GM23248 (cell line): Measurements from ENCODE around the gene ATP8A1. TPM values are rescaled to one million over a fixed set of nuclear protein-coding genes. Genes with fewer than 3 reads are reported as not detected.

Experiments used
- DNase-seq: peaks from one replicate; pipeline ENCODE4 v3.0.0-alpha.2; 2015
- H2AFZ ChIP-seq: fragments of 200-600 bp; sonication (generic); 2 replicates; pipeline ENCODE4 v1.6.1; 2016; ENCODE audit warnings: antibody characterized with exemption
- H3F3A ChIP-seq: fragments of 200-600 bp; sonication (generic); 2 replicates; pipeline ENCODE4 v1.6.1; 2016; ENCODE audit warnings: mild to moderate bottlenecking, antibody characterized with exemption, mixed run types; ENCODE audit not compliant: insufficient read depth
- H3K27ac ChIP-seq: fragments of 200-600 bp; sonication (generic); 2 replicates; pipeline ENCODE4 v1.5.1; 2016; ENCODE audit warnings: mild to moderate bottlenecking
- H3K27me3 ChIP-seq: fragments of 200-600 bp; sonication (generic); replicated peaks from 2 replicates; pipeline ENCODE4 v1.6.1; 2016; ENCODE audit warnings: mild to moderate bottlenecking; ENCODE audit not compliant: insufficient read depth
- H3K36me3 ChIP-seq: fragments of 200-600 bp; sonication (generic); 2 replicates; pipeline ENCODE4 v1.6.1; 2016; ENCODE audit warnings: low read depth, mild to moderate bottlenecking
- H3K4me1 ChIP-seq: fragments of 200-600 bp; sonication (generic); 2 replicates; pipeline ENCODE4 v1.6.1; 2016; ENCODE audit warnings: mild to moderate bottlenecking; ENCODE audit not compliant: insufficient read depth
- H3K4me2 ChIP-seq: fragments of 200-600 bp; sonication (generic); one replicate; pipeline ENCODE4 v1.6.1; 2016; ENCODE audit warnings: mild to moderate bottlenecking; ENCODE audit not compliant: unreplicated experiment
- H3K4me3 ChIP-seq: fragments of 200-600 bp; sonication (generic); 2 replicates; pipeline ENCODE4 v1.5.1; 2016; ENCODE audit warnings: mild to moderate bottlenecking
- H3K79me2 ChIP-seq: fragments of 200-600 bp; sonication (generic); 2 replicates; pipeline ENCODE4 v1.6.1; 2016; ENCODE audit warnings: mild to moderate bottlenecking; ENCODE audit not compliant: insufficient read depth
- H3K9ac ChIP-seq: fragments of 200-600 bp; sonication (generic); 2 replicates; pipeline ENCODE4 v1.6.1; 2016; ENCODE audit warnings: mild to moderate bottlenecking
- H3K9me2 ChIP-seq: fragments of 200-600 bp; sonication (generic); 2 replicates; pipeline ENCODE4 v1.6.1; 2016; ENCODE audit warnings: mixed run types, mild to moderate bottlenecking, moderate library complexity; ENCODE audit not compliant: insufficient read depth
- H3K9me3 ChIP-seq: fragments of 200-600 bp; sonication (generic); one replicate; pipeline ENCODE4 v1.6.1; 2017; ENCODE audit warnings: low read depth
- H4K20me1 ChIP-seq: fragments of 200-600 bp; sonication (generic); 2 replicates; pipeline ENCODE4 v1.6.0; 2016; ENCODE audit not compliant: insufficient read depth
- EZH2 ChIP-seq: fragments of 200-600 bp; sonication (generic); IDR thresholded peaks from 2 replicates; pipeline ENCODE4 v1.6.1; 2018; ENCODE audit warnings: antibody characterized with exemption, mild to moderate bottlenecking; ENCODE audit not compliant: insufficient read depth, poor library complexity, severe bottlenecking
- EZH2phosphoT487 ChIP-seq: fragments of 200-600 bp; sonication (generic); IDR thresholded peaks from 2 replicates; pipeline ENCODE4 v1.6.1; 2018; ENCODE audit warnings: antibody characterized with exemption, moderate library complexity, mild to moderate bottlenecking, low read depth; ENCODE audit not compliant: insufficient read depth
- WGBS, 2 experiments: methylation state at CpG; one replicate each; pipeline ENCODE4 v1.1.6; 2015 to 2017; ENCODE audit warnings: low lambda C conversion rate in 2 of 2, low coverage in 1 of 2; ENCODE audit errors: missing lambda C conversion rate in 2 of 2; 5-methylcytosine and 5-hydroxymethylcytosine counted together
- in situ Hi-C: fragments of 300-500 bp; cut with MboI; formaldehyde crosslinking; loops from 2 replicates; pipeline ENCODE4 v1.15.0; 2020
- polyA plus RNA-seq: library from polyadenylated mRNA; unstranded; fragments of >200 nt; fragmentation: Nextera tagmentation; extraction: Ambion mirVana; gene quantifications from 2 replicates; pipeline ENCODE4 v1.2.1, GENCODE V29; 2016
- total RNA-seq: library from RNA; depleted of rRNA; stranded (reverse); fragments of >200 nt; shearing (Covaris generic); gene quantifications from 2 replicates; pipeline ENCODE4 v1.2.3, GENCODE V29; 2014

The ATP8A1 gene
- total and polyA plus RNA-seq, 2 experiments from 2014 or later: 0.11 to 0.13 TPM

DNA sequence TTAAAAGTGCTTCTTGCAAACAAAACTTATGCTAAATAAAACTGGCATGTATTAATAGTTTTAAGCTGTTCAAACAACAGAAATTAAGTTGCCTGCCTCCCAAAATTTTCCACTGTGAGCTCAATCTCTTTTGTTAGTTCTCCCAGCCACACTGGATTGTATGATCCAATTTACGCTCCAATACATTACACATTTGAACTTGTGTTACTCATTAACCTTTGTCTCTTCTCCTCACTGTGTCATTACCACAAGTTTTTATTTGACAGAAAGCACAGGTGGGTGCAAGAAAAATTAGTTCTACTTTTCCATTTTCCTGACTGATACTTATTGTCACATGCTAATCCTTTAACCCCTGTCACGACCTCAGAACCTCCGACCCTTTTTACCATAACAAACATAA is 204.1 kb downstream of the ATP8A1 start:
- H3K9me2 ChIP-seq: no peaks in the 10 kb centered on the region
- H3F3A ChIP-seq: no peaks in the 10 kb centered on the region
- H3K27me3 ChIP-seq: no peaks in the 10 kb centered on the region
- in situ Hi-C loops: no loop called here
- H3K79me2 ChIP-seq: no peaks in the 10 kb centered on the region
- TF ChIP-seq EZH2phosphoT487 (no peak), EZH2 (no peak)
- H3K4me2 ChIP-seq: no peak overlapping the region
- no peaks in the 10 kb centered on the region for H3K36me3 ChIP-seq
- H2AFZ ChIP-seq: no peak overlapping the region
- DNase-seq: no peak
- no peaks in the 10 kb centered on the region for H3K4me1 ChIP-seq
- no peaks in the 10 kb centered on the region for H3K9me3 ChIP-seq
- no peaks in the 10 kb centered on the region for H4K20me1 ChIP-seq
- H3K9ac ChIP-seq: no peak overlapping the region
- WGBS, 2 experiments: 58 to 72% methylated on average over 3 of the region's 3 CpGs
- no peak overlapping the region for H3K27ac ChIP-seq
- H3K4me3 ChIP-seq: no peak overlapping the region

GRCh38 chr4:42446823-42447222 is 210.1 kb downstream of the ATP8A1 start:
- H2AFZ ChIP-seq: no peak overlapping the region
- no peak overlapping the region for H3K27ac ChIP-seq
- H3K9me3 ChIP-seq: no peaks in the 10 kb centered on the region
- H3K9me2 ChIP-seq: no peaks in the 10 kb centered on the region
- H3K9ac ChIP-seq: no peak overlapping the region
- no peaks in the 10 kb centered on the region for H4K20me1 ChIP-seq
- H3K79me2 ChIP-seq: no peaks in the 10 kb centered on the region
- no peaks in the 10 kb centered on the region for H3K27me3 ChIP-seq
- no peaks in the 10 kb centered on the region for H3K36me3 ChIP-seq
- DNase-seq: no peak
- H3F3A ChIP-seq: no peaks in the 10 kb centered on the region
- H3K4me1 ChIP-seq: no peaks in the 10 kb centered on the region
- TF ChIP-seq EZH2phosphoT487: no peak
- no peak for TF ChIP-seq EZH2
- H3K4me2 ChIP-seq: no peak overlapping the region
- WGBS, 2 experiments: 41 to 46% methylated on average over 5 of the region's 5 CpGs
- no peak overlapping the region for H3K4me3 ChIP-seq
- in situ Hi-C loops: no loop called here

DNA sequence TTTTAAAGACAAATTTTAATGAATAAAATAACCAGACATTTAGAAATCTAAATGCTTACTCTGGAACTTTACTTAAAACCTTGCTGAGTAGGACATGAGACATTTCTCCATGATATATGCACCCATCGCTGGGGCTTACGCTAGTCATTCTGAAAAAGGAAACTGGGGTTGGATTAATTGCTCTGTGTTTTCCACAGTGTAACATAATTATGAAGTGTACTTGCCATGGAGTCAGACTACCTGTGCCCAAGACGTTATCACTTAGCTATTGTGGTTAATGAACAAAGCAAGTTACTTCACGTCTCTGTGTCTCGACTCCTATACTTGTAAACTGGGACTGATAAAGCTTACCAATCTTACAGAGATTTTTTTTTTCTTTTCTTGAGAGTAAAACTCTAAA is 211.9 kb downstream of the ATP8A1 start:
- in situ Hi-C loops: no loop called here
- WGBS, 2 experiments: 82 to 85% methylated on average over 5 of the region's 5 CpGs

GRCh38 chr4:42442601-42443000 is 214.3 kb downstream of the ATP8A1 start:
- H4K20me1 ChIP-seq: no peaks in the 10 kb centered on the region
- H3K4me1 ChIP-seq: no peaks in the 10 kb centered on the region
- no peaks in the 10 kb centered on the region for H3K9me2 ChIP-seq
- no peak overlapping the region for H3K4me2 ChIP-seq
- H3K9ac ChIP-seq: no peak overlapping the region
- no peaks in the 10 kb centered on the region for H3F3A ChIP-seq
- 92% methylated on average over 2 of the region's 2 CpGs for WGBS, 2 experiments
- H3K9me3 ChIP-seq: no peaks in the 10 kb centered on the region
- H3K27me3 ChIP-seq: no peaks in the 10 kb centered on the region; the same call in 1 of the 2 replicates
- in situ Hi-C loops: no loop called here
- no peak overlapping the region for H2AFZ ChIP-seq
- no peaks in the 10 kb centered on the region for H3K79me2 ChIP-seq
- DNase-seq: no peak
- no peak overlapping the region for H3K27ac ChIP-seq
- H3K36me3 ChIP-seq: no peaks in the 10 kb centered on the region
- TF ChIP-seq EZH2 (no peak), EZH2phosphoT487 (no peak)
- H3K4me3 ChIP-seq: no peak overlapping the region

More for the DNA sequence above, 211.9 kb downstream of the ATP8A1 start:
- Histone ChIP-seq H3K9ac (no peak overlapping the region), H3K9me3 (no peaks in the 10 kb centered on the region), H3K9me2 (no peaks in the 10 kb centered on the region), H3K4me2 (no peak overlapping the region), H3K4me3 (no peak overlapping the region), H3K27me3 (no peaks in the 10 kb centered on the region), H3K27ac (no peak overlapping the region), H4K20me1 (no peaks in the 10 kb centered on the region), H3K79me2 (no peaks in the 10 kb centered on the region), H2AFZ (no peak overlapping the region), H3F3A (no peaks in the 10 kb centered on the region), H3K36me3 (no peaks in the 10 kb centered on the region), H3K4me1 (no peaks in the 10 kb centered on the region)
- no peak for DNase-seq
- TF ChIP-seq EZH2phosphoT487 (no peak), EZH2 (no peak)

- in situ Hi-C loops: no loop called here
Observed at GRCh38 chr4:42440083-42440482, 216.8 kb downstream of the ATP8A1 start.

More at GRCh38 chr4:42440083-42440482, 216.8 kb downstream of the ATP8A1 start:
- TF ChIP-seq EZH2phosphoT487 (no peak), EZH2 (no peak)
- Histone ChIP-seq H3K9ac (no peak overlapping the region), H3K9me2 (no peaks in the 10 kb centered on the region), H3K9me3 (no peaks in the 10 kb centered on the region), H3K79me2 (no peaks in the 10 kb centered on the region), H2AFZ (no peak overlapping the region), H3K27ac (no peak overlapping the region), H3K27me3 (no peaks in the 10 kb centered on the region; the same call in 1 of the 2 replicates), H4K20me1 (no peaks in the 10 kb centered on the region), H3F3A (no peaks in the 10 kb centered on the region), H3K4me1 (no peaks in the 10 kb centered on the region), H3K36me3 (no peaks in the 10 kb centered on the region), H3K4me3 (no peak overlapping the region), H3K4me2 (no peak overlapping the region)
- WGBS, 2 experiments: 70 to 80% methylated on average over 4 of the region's 4 CpGs
- no peak for DNase-seq
